ENCODE results near the gene LBP.
"Not testable (repeated sequence)": the region's sequence is repeated elsewhere in the genome, so short reads cannot be mapped to it uniquely, and the experiment has no call there.

The LBP gene

DNA sequence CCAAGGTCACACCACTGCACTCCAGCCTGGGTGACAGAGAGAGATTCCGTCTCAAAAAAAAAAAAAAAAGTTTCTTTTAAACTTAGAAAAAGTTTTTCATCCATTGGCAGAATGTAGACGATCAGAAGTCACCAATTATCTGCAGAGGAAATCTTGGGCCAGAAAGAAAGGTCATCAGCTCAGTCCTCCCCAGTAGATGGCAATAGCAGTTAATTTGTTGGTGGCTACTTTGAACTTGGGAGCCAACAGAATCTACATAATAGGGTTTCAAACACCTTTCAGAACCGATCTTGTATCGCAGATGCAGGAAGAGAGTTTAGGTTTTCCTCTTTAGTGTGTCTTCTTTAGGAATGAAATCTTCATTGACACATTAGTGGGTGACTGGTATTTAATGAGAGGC lies 41.7 kb downstream of the LBP start:
- no peak for DNase-seq (ENCODE audit: low spot score)
- H3K27ac ChIP-seq: no peak overlapping the region
- H3K4me3 ChIP-seq: no peak overlapping the region
- TF ChIP-seq CTCF (IDR thresholded peaks at IDR 0.05): no peak

DNA sequence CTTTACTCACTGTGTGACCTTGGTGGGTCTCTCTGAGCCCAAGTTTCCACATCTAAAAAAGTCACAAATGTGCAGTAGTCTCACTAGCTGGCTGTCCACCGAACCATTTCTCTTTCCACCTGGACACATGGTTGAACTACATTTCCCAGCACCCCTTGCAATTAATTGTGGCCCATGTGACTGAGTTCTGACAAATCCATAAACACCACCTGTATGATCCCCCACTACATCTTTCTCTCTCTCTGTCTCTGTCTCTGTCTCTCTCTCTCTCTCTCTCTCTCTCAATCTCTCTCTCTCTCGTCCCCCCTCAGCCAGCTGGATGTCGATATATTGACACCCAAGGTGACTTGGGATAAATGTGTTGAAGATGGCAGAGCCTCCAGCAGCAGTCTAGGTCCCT lies 46.1 kb downstream of the LBP start:
- no peak for DNase-seq (ENCODE audit: low spot score)
- H3K27ac ChIP-seq: no peak overlapping the region
- no peak overlapping the region for H3K4me3 ChIP-seq
- no peak for TF ChIP-seq CTCF (IDR thresholded peaks at IDR 0.05)

- no peak for DNase-seq (ENCODE audit: low spot score)
- no peak overlapping the region for H3K4me3 ChIP-seq
- TF ChIP-seq CTCF (IDR thresholded peaks at IDR 0.05): no peak
- H3K27ac ChIP-seq: peak overlapping the region in 1 of 2 donors; percentile 82
Observed at GRCh38 chr20:38393259-38393658, 47.0 kb downstream of the LBP start.

- no peak for DNase-seq (ENCODE audit: low spot score)
- peak overlapping the region; percentile 4 to 82 for H3K27ac ChIP-seq
- no peak for TF ChIP-seq CTCF (IDR thresholded peaks at IDR 0.05)
- no peak overlapping the region for H3K4me3 ChIP-seq
Observed at GRCh38 chr20:38395165-38395564, 48.9 kb downstream of the LBP start.

GRCh38 chr20:38395751-38396395 lies 49.6 kb downstream of the LBP start:
- peak overlapping the region in 1 of 2 donors; percentile 82 for H3K27ac ChIP-seq
- H3K4me3 ChIP-seq: not testable (repeated sequence)
- DNase-seq (ENCODE audit: low spot score): peak; percentile 26

DNA sequence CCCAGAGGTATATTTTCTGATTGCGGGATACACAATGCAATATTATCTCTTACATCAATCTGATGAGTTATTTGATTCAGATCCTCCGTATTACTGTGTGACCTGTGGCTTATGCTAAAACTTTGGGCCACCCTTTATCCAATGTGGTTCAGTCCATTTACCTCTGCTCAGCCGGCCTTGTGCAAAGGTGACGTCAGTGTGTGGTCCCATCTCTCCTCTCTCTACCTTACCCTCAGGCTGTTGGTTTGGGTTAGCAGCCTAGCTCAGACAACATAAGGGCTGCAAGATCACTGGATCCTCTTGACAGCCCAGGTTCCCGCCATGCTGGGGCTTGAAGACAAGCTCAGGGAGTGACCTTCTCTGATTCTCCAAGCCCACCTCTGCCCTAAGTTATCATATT lies 55.8 kb downstream of the LBP start:
- TF ChIP-seq CTCF (IDR thresholded peaks at IDR 0.05): no peak
- H3K4me3 ChIP-seq: no peak overlapping the region
- no peak overlapping the region for H3K27ac ChIP-seq
- DNase-seq (ENCODE audit: low spot score): peak; percentile 22

DNA sequence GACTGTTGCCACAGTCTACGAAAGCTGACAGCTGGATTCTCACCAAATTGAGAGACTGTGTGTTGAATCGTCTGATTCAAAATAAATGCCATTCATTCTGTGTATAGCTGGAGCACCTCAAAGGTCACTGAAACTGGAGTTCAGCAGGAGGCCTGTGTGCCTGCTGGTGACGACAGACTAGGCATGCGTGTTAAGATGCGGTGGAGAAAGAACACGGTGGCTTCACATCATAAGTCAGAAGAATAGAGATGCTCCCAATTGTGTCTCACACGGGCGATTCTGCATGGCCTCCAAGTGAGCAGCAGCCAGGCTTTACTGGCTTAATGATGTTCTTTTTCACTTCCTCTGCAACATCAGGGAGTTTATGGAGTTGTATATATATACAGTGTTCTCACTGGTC lies 56.5 kb downstream of the LBP start:
- DNase-seq (ENCODE audit: low spot score): peak; percentile 17
- no peak for TF ChIP-seq CTCF (IDR thresholded peaks at IDR 0.05)
- Histone ChIP-seq H3K27ac (no peak overlapping the region), H3K4me3 (no peak overlapping the region)

All from coronary artery (tissue), 2 donors.